ENCODE measurements around the gene IL17D. TPM values are rescaled to one million over a fixed set of nuclear protein-coding genes. Genes with fewer than 3 reads are reported as not detected.

IL17D gene
- total RNA-seq, 4 donors from 2014 or later = 2.1 to 3.5 (median 2.5) TPM

- no peak for DNase-seq (ENCODE audit: low spot score)
- no peak for ATAC-seq (ENCODE audit: low FRiP score)
Measured at GRCh38 chr13:20716951-20717350, 13.5 kb downstream of the IL17D start.

GRCh38 chr13:20717581-20718542, 14.4 kb downstream of the IL17D start:
- ATAC-seq (ENCODE audit: low FRiP score) = no peak
- no peak for TF ChIP-seq CTCF (IDR thresholded peaks at IDR 0.05)
- DNase-seq (ENCODE audit: low spot score) = no peak

More at GRCh38 chr13:20716951-20717350, 13.5 kb downstream of the IL17D start:
- TF ChIP-seq CTCF (IDR thresholded peaks at IDR 0.05) = no peak

- DNase-seq (ENCODE audit: low spot score) (no peak), ATAC-seq (ENCODE audit: low FRiP score) (no peak)
- TF ChIP-seq CTCF (IDR thresholded peaks at IDR 0.05) = no peak
Measured at GRCh38 chr13:20718958-20719566, 15.6 kb downstream of the IL17D start.

GRCh38 chr13:20719783-20720182, 16.3 kb downstream of the IL17D start:
- no peak for TF ChIP-seq CTCF (IDR thresholded peaks at IDR 0.05)
- no peak for DNase-seq (ENCODE audit: low spot score)
- ATAC-seq (ENCODE audit: low FRiP score) = no peak

- DNase-seq (ENCODE audit: low spot score) (no peak), ATAC-seq (ENCODE audit: low FRiP score) (no peak)
- TF ChIP-seq CTCF (IDR thresholded peaks at IDR 0.05) = no peak
Measured at GRCh38 chr13:20720499-20720898, 17.0 kb downstream of the IL17D start.

- no peak for DNase-seq (ENCODE audit: low spot score)
- no peak for ATAC-seq (ENCODE audit: low FRiP score)
- no peak for TF ChIP-seq CTCF (IDR thresholded peaks at IDR 0.05)
Measured at GRCh38 chr13:20721058-20721453, 17.6 kb downstream of the IL17D start.

Data from omental fat pad (tissue), 4 donors.